Left ventricle myocardium inferior (tissue), 1 donor: ENCODE measurements around the gene ADORA3. TPM values are rescaled to one million over a fixed set of nuclear protein-coding genes. Genes with fewer than 3 reads are reported as not detected.

Experiments
- DNase-seq: peaks from one replicate; pipeline ENCODE4 v3.0.0-alpha.2; 2020
- H3K27ac ChIP-seq: fragments of 200-600 bp; replicated peaks from 2 replicates; pipeline ENCODE4 v1.8.0; 2021
- H3K27me3 ChIP-seq: fragments of 200-600 bp; 2 replicates; pipeline ENCODE4 v1.8.0; 2021; ENCODE audit warnings: low read depth
- H3K36me3 ChIP-seq: fragments of 200-600 bp; 2 replicates; pipeline ENCODE4 v1.8.0; 2021
- H3K4me1 ChIP-seq: fragments of 200-600 bp; 2 replicates; pipeline ENCODE4 v1.8.0; 2021
- H3K4me3 ChIP-seq: fragments of 200-600 bp; 2 replicates; pipeline ENCODE4 v1.8.0; 2021; ENCODE audit warnings: mild to moderate bottlenecking, moderate library complexity
- H3K9me3 ChIP-seq: fragments of 200-600 bp; replicated peaks from 2 replicates; pipeline ENCODE4 v1.8.0; 2021
- CTCF ChIP-seq: fragments of 200-600 bp; IDR thresholded peaks from 2 replicates; pipeline ENCODE4 v1.8.0; 2021; ENCODE audit warnings: antibody characterized with exemption, mild to moderate bottlenecking, borderline replicate concordance
- intact Hi-C: fragments of 100-400 bp; cut with micrococcal nuclease; formaldehyde crosslinking; loops from one replicate; pipeline ENCODE4 v1.11.0; 2022
- total RNA-seq: library from RNA; stranded (reverse); fragmentation: NEBNext Ultra II Directional; extraction: Animal tissue kit (Norgen Biotek cat#: 25700); gene quantifications from one replicate; pipeline ENCODE4 v1.2.1, GENCODE V29; 2021
- donor health status: DM: no; HTN: yes; CAD: no; lungs with severe emphysema.

The ADORA3 gene
- total RNA-seq, 1 donor from 2014 or later = 3.1 TPM

GRCh38 chr1:111474521-111474920 is 28.9 kb downstream of the ADORA3 start:
- Histone ChIP-seq H3K27ac (peak overlapping the region; percentile 76), H3K36me3 (peaks cover 38% of the 10 kb centered on the region), H3K4me1 (peaks cover 43% of the 10 kb centered on the region), H3K27me3 (no peaks in the 10 kb centered on the region), H3K4me3 (peak overlapping the region; percentile 46), H3K9me3 (no peaks in the 10 kb centered on the region)
- intact Hi-C loops = no loop called here
- DNase-seq = no peak
- no peak for TF ChIP-seq CTCF

- peaks cover 42% of the 10 kb centered on the region for H3K36me3 ChIP-seq
Observed at GRCh38 chr1:111474106-111474505, 29.3 kb downstream of the ADORA3 start.

GRCh38 chr1:111471538-111471937 is 31.9 kb downstream of the ADORA3 start:
- intact Hi-C loops = no loop called here
- TF ChIP-seq CTCF = no peak
- Histone ChIP-seq H3K27me3 (no peaks in the 10 kb centered on the region), H3K4me1 (peaks cover 51% of the 10 kb centered on the region), H3K27ac (peak overlapping the region; percentile 76), H3K4me3 (no peak overlapping the region), H3K9me3 (no peaks in the 10 kb centered on the region), H3K36me3 (peaks cover 58% of the 10 kb centered on the region)
- DNase-seq = no peak

More at GRCh38 chr1:111474106-111474505, 29.3 kb downstream of the ADORA3 start:
- no peaks in the 10 kb centered on the region for H3K27me3 ChIP-seq
- no peak for DNase-seq
- H3K27ac ChIP-seq = peak overlapping the region; percentile 76
- peak overlapping the region; percentile 46 for H3K4me3 ChIP-seq
- H3K4me1 ChIP-seq = peaks cover 43% of the 10 kb centered on the region
- no peak for TF ChIP-seq CTCF
- intact Hi-C loops = no loop called here
- H3K9me3 ChIP-seq = no peaks in the 10 kb centered on the region

- intact Hi-C loops = no loop called here
- peak; percentile 35 for DNase-seq
- no peak for TF ChIP-seq CTCF
- Histone ChIP-seq H3K27ac (peak overlapping the region; percentile 76), H3K9me3 (no peaks in the 10 kb centered on the region), H3K27me3 (no peaks in the 10 kb centered on the region), H3K4me3 (no peak overlapping the region), H3K4me1 (peaks cover 46% of the 10 kb centered on the region), H3K36me3 (peaks cover 62% of the 10 kb centered on the region)
Observed at GRCh38 chr1:111471012-111471411, 32.4 kb downstream of the ADORA3 start.

GRCh38 chr1:111470596-111470995 is 32.8 kb downstream of the ADORA3 start:
- TF ChIP-seq CTCF = no peak
- no peak for DNase-seq
- Histone ChIP-seq H3K27ac (peak overlapping the region; percentile 49), H3K9me3 (no peaks in the 10 kb centered on the region), H3K36me3 (peaks cover 66% of the 10 kb centered on the region), H3K4me3 (no peak overlapping the region), H3K4me1 (peaks cover 42% of the 10 kb centered on the region), H3K27me3 (no peaks in the 10 kb centered on the region)
- intact Hi-C loops = no loop called here
